Parathyroid adenoma (tissue), 2 donors: Measurements from ENCODE around the gene BMPR2.
"Not testable (repeated sequence)": the region's sequence is repeated elsewhere in the genome, so short reads cannot be mapped to it uniquely, and the experiment has no call there.

ENCODE experiments used
- H2AFZ ChIP-seq: fragments of 300-600 bp; sonication (generic); one replicate; pipeline ENCODE4 v1.7.0; 2017; ENCODE audit warnings: antibody characterized with exemption, mild to moderate bottlenecking
- H3K27ac ChIP-seq: fragments of 300-600 bp; sonication (generic); one replicate; pipeline ENCODE4 v1.7.0; 2017
- H3K27me3 ChIP-seq: fragments of 300-600 bp; sonication (generic); one replicate; pipeline ENCODE4 v1.7.0; 2017; ENCODE audit warnings: low read length; ENCODE audit not compliant: control insufficient read depth, insufficient read depth
- H3K36me3 ChIP-seq: fragments of 300-600 bp; sonication (generic); one replicate; pipeline ENCODE4 v1.7.0; 2017; ENCODE audit warnings: low read length; ENCODE audit not compliant: control insufficient read depth, insufficient read depth
- H3K4me1 ChIP-seq: fragments of 300-600 bp; sonication (generic); one replicate; pipeline ENCODE4 v1.7.0; 2017; ENCODE audit warnings: control low read depth
- H3K4me2 ChIP-seq: fragments of 300-600 bp; sonication (generic); one replicate; pipeline ENCODE4 v1.7.0; 2017; ENCODE audit warnings: low read length
- H3K4me3 ChIP-seq: fragments of 300-600 bp; sonication (generic); one replicate; pipeline ENCODE4 v1.7.0; 2017; ENCODE audit warnings: low read depth, low read length
- H3K79me2 ChIP-seq: fragments of 300-600 bp; sonication (generic); one replicate; pipeline ENCODE4 v1.7.0; 2017; ENCODE audit warnings: control low read depth
- H3K9ac ChIP-seq: fragments of 300-600 bp; sonication (generic); one replicate; pipeline ENCODE4 v1.7.0; 2017; ENCODE audit warnings: mild to moderate bottlenecking
- H3K9me3 ChIP-seq: fragments of 300-600 bp; sonication (generic); one replicate; pipeline ENCODE4 v1.7.0; 2017; ENCODE audit warnings: low read length; ENCODE audit not compliant: control insufficient read depth
- CTCF ChIP-seq: fragments of 300-600 bp; sonication (generic); IDR thresholded peaks from one replicate; pipeline ENCODE4 v1.7.0; 2017; ENCODE audit warnings: antibody characterized with exemption, mild to moderate bottlenecking
- donor health status: primary hyperparathyroidism.

BMPR2 gene

GRCh38 chr2:202426751-202427150 is 50.6 kb downstream of the BMPR2 start:
- Histone ChIP-seq H3K4me1 (no peaks in the 10 kb centered on the region), H2AFZ (no peak overlapping the region)

GRCh38 chr2:202429164-202429980 is 53.2 kb downstream of the BMPR2 start:
- TF ChIP-seq CTCF: no peak

More at GRCh38 chr2:202426751-202427150, 50.6 kb downstream of the BMPR2 start:
- Histone ChIP-seq H3K9ac (no peak overlapping the region), H3K4me3 (no peak overlapping the region), H3K9me3 (no peaks in the 10 kb centered on the region), H3K36me3 (no peaks in the 10 kb centered on the region), H3K27ac (no peak overlapping the region), H3K79me2 (peaks cover 43% of the 10 kb centered on the region), H3K4me2 (no peak overlapping the region), H3K27me3 (no peaks in the 10 kb centered on the region)
- TF ChIP-seq CTCF: no peak

GRCh38 chr2:202432776-202433175 is 56.6 kb downstream of the BMPR2 start:
- Histone ChIP-seq H3K36me3 (no peaks in the 10 kb centered on the region), H3K27ac (no peak overlapping the region), H3K79me2 (peaks cover 14% of the 10 kb centered on the region), H3K9ac (no peak overlapping the region), H3K9me3 (no peaks in the 10 kb centered on the region), H3K27me3 (no peaks in the 10 kb centered on the region), H2AFZ (no peak overlapping the region), H3K4me1 (no peaks in the 10 kb centered on the region), H3K4me3 (no peak overlapping the region), H3K4me2 (no peak overlapping the region)
- TF ChIP-seq CTCF: no peak

More at GRCh38 chr2:202429164-202429980, 53.2 kb downstream of the BMPR2 start:
- Histone ChIP-seq H3K79me2 (peaks cover 30% of the 10 kb centered on the region), H2AFZ (no peak overlapping the region), H3K4me2 (no peak overlapping the region), H3K36me3 (no peaks in the 10 kb centered on the region), H3K4me1 (no peaks in the 10 kb centered on the region), H3K27me3 (no peaks in the 10 kb centered on the region), H3K27ac (no peak overlapping the region), H3K9me3 (no peaks in the 10 kb centered on the region), H3K4me3 (no peak overlapping the region), H3K9ac (no peak overlapping the region)

- no peaks in the 10 kb centered on the region for H3K4me1 ChIP-seq
- no peaks in the 10 kb centered on the region for H3K36me3 ChIP-seq
- no peak overlapping the region for H2AFZ ChIP-seq
- peaks cover 15% of the 10 kb centered on the region for H3K79me2 ChIP-seq
- H3K9ac ChIP-seq: no peak overlapping the region
- no peak for TF ChIP-seq CTCF
- no peak overlapping the region for H3K27ac ChIP-seq
- no peaks in the 10 kb centered on the region for H3K27me3 ChIP-seq
- H3K4me2 ChIP-seq: no peak overlapping the region
- H3K4me3 ChIP-seq: no peak overlapping the region
- no peaks in the 10 kb centered on the region for H3K9me3 ChIP-seq
Observed at GRCh38 chr2:202434472-202434871, 58.3 kb downstream of the BMPR2 start.

GRCh38 chr2:202436626-202437025 is 60.5 kb downstream of the BMPR2 start:
- Histone ChIP-seq H3K9me3 (no peaks in the 10 kb centered on the region), H3K27me3 (no peaks in the 10 kb centered on the region), H3K9ac (no peak overlapping the region), H3K36me3 (no peaks in the 10 kb centered on the region), H3K27ac (no peak overlapping the region), H3K4me3 (no peak overlapping the region), H3K79me2 (peaks cover 16% of the 10 kb centered on the region), H3K4me1 (no peaks in the 10 kb centered on the region), H2AFZ (no peak overlapping the region), H3K4me2 (no peak overlapping the region)
- no peak for TF ChIP-seq CTCF

- H3K4me3 ChIP-seq, H3K27ac ChIP-seq: not testable (repeated sequence)
- H3K79me2 ChIP-seq: peaks cover 18% of the 10 kb centered on the region
Observed at GRCh38 chr2:202440117-202440516, 64.0 kb downstream of the BMPR2 start.

More at GRCh38 chr2:202440117-202440516, 64.0 kb downstream of the BMPR2 start:
- H2AFZ ChIP-seq, H3K4me2 ChIP-seq, H3K36me3 ChIP-seq, H3K9me3 ChIP-seq, H3K4me1 ChIP-seq, H3K9ac ChIP-seq, H3K27me3 ChIP-seq: not testable (repeated sequence)
